CD1c-positive myeloid dendritic cell (primary cell): ENCODE results near the gene TGM4.

Source experiments
- DNase-seq: peaks from one replicate; pipeline ENCODE4 v3.0.0-alpha.2; 2016; ENCODE audit errors: extremely low spot score

Gene TGM4

DNA sequence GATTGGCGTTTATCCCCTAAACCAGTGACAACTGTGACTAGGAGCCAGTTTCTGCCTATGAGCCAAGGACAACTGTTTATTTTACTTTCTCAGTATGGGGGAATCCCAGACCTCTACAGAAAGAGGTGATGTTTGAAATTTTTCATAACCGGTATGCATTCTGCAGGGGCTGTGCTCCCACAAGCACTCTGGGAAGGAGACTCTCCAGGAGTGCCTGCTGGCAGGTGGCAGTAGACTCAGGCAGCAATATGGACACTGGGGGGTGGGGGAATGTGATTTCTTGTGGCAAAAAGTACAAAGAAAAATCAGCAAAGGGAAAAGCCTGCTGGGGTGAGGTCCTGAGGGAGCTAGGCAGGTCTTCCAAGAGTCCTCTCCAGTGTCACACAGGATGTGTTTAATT, 5.9 kb downstream of the TGM4 start:
- DNase-seq, result no peak

DNA sequence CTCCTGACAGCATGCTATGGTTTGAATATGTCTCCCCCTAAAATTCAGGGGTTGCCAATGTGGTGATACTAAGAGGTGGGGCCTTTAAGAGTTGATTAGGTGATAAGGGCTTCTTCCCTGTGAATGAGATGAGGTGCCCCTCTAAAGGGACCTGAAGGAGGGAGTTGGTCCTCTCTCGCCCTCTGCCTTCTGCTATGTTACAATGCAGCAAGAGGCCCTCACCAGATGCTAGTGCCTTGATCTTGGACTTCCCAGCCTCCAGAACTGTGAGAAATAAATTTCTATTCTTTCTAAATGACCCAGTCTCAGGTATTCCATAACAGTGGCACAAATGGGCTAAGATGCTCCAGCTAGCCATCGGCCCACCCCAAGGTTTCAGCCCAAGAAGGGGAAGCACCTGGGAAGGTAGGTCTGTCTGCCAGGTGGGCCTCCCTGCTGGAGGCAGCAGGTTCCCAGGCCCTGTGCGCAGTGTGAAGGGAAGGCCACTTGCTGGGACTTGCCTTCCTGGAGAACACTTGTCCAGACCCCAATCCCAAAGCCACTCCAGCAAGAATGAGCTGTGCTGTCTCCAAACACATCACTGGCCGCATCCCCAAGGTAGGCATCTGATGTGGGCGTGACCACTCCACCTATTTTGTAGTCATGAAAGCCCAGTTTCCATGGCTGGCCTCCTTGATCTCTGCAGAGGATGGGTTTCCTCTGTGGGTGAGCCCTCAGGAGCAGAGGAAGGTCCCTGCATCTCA, 9.0 kb downstream of the TGM4 start:
- DNase-seq, result no peak

DNA sequence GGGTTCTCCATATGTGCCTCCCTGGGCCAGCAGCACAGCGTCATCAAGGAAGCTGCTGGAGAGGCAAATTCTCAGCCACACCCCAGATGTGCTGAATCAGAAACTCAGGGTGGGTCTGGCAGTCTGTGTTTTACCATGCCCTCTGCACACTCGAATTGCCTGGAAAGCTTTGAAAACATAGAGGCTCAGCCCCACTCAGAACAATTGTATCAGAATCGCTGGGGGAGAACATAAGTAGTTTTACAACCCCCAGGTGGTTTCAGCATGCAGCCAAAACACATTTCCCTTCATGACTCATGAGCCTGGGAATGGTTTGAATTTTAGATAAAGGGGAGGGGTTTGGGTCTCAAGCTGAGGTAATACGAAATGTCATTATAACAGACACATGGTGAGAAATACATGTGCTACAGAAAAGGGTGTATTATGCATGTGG, 9.6 kb downstream of the TGM4 start:
- no peak for DNase-seq

DNA sequence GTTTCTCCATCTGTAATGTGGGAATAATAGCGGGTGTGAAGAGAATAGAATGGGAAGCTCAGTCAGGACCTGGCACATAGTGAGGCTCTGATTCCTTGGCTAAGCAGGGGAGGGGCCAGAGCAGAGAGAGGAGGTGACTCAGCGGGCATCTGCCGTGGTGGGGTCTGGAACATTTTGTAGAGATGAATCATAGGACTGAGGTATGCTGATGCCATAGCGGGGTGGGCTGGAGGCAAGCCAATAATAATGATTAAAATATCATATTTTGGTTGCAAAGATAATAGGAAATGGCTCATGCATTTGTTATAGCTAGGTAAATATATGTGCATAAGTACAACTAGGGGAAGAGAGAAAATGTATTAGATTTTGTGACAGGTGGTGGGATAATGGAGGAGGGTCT, 11.2 kb downstream of the TGM4 start:
- DNase-seq, result no peak

DNA sequence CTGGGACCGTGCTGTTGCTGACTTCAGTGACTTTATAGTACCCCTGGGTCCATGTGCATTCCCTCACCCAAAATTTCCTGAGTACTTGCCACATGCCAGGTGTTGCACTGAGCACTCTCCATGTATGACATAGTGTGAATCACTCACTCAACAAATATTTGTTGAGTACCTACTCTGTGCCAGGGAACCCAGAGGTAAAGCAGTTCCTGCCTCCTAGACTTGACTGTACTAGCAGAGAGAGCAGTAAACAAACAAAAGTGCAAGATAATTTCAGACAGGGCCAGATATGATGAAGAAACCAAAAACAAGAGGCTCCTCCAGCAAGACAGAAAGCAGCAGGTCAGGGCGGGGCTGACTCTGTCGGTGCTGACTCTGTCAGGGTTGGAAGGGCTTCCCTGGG, 12.2 kb downstream of the TGM4 start:
- no peak for DNase-seq

DNA sequence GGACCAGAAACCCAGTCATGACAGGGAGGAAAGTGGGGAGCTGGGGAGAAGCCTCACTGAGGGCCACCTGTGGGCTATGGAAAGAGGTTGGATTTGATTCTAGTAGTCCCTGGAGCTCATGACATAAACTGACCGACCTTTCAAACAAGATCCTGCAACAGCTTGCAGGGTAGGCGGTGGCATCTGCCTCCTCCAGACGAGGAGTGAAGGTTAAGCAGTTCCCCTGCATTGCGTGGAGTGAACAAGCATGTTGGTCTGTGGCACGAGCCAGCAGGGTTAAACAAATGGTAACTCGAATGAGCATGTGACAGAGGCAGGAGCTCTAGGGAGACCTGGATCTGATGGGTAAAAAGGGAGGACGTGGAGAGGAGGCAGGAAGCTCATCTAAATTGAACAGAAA, 12.7 kb downstream of the TGM4 start:
- DNase-seq, result no peak

GRCh38 chr3:44890258-44890657, 15.8 kb downstream of the TGM4 start:
- no peak for DNase-seq

DNA sequence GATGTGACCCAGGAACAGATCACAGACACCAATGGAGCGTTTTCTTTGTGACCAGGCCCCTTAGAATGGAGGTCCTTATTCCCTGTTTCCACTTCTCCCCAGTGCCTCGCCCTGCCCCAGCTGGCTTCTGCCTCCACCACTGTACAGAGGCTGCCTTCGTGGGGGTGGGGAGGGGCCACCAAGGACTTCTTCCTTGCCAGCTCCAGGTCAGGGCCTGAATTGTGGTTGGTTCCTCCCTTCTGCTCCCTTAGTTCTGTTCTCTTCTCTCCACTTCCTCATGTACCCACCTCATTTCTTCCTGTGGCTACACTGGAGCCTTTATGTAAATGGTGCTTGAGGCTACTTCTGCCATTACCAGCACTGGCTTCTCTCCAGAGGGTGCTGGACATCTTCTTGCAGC, 16.4 kb downstream of the TGM4 start:
- DNase-seq, result no peak

- no peak for DNase-seq
Measured at GRCh38 chr3:44892689-44893088, 18.3 kb downstream of the TGM4 start.

- no peak for DNase-seq
Measured at GRCh38 chr3:44893097-44893496, 18.7 kb downstream of the TGM4 start.

- DNase-seq, result no peak
Measured at GRCh38 chr3:44894485-44894884, 20.1 kb downstream of the TGM4 start.

DNA sequence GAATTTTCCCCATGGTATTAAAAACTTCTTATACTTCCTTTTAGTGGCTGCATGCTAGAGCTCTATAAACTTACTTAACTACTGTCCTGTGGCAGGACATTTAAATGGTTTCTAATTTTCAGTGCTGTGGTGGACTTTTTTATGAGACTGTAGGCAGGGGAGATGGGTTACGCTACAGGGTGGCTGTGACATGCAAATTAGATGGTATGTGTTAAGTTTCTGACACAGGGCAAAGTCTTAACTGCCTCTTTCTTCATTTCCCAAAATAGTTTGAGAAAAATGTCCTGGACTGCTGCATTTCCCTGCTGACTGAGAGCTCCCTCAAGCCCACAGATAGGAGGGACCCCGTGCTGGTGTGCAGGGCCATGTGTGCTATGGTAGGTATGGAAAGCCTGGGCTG, 22.0 kb downstream of the TGM4 start:
- DNase-seq, result no peak

DNA sequence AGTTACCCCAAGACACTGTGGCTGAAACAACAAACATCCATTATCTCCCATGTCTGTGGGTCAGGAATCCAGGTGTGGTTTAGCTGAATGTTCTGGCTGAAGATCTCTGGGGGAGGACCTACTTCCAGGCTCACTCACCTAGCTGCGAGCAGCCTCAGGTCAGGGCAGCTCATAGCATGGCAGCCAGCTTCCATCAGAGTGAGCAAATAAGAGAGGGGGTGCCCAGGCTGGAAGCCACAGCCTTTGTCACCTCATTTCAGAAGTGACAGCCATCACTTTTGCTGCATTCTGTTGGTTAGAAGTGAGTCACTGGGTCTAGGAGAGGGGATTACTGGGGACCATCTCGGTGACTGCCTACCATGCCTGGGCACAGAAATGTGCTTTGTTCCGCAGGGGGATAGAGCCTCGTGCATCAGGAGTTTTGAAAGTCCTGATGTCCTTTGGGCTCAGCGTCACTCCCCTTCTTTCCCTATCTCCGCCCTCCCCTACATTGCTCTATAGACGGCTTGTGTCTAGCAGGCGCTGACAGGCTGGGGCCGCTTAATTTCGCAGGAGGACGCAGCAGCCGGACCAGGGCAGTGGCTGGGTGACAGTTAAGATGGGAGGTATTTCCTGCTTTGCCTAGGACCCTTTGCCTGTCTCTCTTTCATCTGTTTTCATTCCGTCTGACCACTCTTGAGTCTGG, 25.4 kb downstream of the TGM4 start:
- DNase-seq, result no peak

- no peak for DNase-seq
Measured at GRCh38 chr3:44902628-44903027, 28.2 kb downstream of the TGM4 start.

DNA sequence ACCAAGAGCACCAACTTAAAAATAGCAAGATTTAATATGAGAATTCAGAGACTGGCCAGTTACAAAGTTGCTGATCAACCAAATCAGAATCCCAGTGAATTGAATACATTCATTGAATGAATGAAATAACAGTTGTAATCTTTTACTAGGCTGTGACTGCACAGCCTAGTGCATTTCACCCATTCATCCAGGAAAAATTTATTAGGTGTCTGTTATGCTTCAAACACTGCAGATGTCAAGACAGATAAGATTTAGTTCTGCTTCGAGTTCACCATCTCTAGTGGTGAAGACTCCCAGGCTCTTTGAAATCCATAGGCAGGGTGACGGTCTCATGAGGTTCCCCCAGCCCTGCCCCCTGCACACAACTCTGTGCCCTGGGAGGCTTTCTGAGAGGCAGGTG, 28.9 kb downstream of the TGM4 start:
- DNase-seq, result no peak

- no peak for DNase-seq
Measured at GRCh38 chr3:44903751-44904150, 29.3 kb downstream of the TGM4 start.

DNA sequence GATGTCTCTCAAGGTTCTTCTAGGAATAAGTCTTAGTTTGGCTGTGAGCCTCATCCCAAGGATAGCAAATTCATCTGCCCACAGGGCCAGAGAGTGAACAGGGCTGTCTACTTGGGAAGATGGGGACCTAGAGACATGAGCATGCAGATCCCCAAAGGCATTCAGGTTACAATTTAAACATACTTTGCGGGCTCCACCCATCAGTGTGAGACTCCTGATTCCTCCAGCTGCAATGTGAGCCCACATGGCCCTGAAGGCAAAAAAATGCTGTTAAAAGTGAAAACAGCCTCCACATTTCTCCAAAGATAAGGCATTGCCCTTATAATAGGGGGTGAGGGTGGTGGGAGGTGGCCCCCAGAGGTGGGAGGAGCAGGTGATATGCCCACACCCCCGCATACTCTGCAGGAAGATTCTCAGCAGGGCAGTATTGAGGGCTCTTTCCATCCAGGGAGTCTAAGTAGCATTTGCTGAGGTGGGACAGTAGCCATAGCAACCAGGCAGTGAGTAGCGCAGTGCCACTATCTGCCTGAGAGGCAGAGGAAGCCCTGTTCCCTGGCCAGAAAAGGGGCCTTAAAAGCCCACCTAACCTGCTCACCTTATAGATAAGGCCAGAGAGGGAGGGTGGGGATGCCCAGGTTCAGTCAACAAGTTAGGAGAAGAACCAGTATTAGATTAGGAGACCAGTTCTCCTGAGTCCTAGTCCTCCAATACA, 31.2 kb downstream of the TGM4 start:
- no peak for DNase-seq

DNA sequence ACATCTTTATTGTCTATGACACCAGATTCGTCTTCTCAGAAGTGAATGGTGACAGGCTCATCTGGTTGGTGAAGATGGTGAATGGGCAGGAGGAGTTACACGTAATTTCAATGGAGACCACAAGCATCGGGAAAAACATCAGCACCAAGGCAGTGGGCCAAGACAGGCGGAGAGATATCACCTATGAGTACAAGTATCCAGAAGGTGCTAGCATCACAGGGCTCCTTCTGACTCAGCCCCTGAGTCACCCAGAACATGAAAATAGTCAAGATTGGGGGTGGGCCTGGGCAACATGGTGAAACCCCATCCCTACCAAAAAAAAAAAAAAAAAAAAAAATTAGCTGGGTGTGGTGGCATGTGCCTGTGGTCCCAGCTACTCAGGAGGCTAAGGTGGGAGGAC, 32.6 kb downstream of the TGM4 start:
- DNase-seq, result no peak

DNA sequence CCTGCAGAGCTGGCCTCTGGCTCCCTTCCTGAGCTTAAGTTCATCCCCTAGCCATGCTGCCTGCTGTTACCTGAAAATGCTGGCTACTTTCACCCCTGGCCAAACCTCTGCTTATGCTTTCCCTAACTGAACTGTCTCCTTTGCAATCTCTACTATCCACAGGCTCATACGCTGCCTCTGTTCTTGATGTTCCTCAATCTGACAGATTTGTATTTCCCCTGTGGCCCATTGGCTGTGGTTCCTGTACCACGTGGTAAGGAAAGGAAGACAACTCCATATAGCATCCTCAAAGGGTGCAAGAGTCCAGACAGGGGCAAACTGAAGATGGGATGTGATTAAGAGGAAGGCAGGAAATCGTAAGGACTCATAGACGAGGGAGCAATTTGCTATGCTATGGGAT, 33.2 kb downstream of the TGM4 start:
- no peak for DNase-seq

GRCh38 chr3:44909063-44909462, 34.7 kb downstream of the TGM4 start:
- DNase-seq, result no peak

- DNase-seq, result no peak
Measured at GRCh38 chr3:44910693-44911092, 36.3 kb downstream of the TGM4 start.

DNA sequence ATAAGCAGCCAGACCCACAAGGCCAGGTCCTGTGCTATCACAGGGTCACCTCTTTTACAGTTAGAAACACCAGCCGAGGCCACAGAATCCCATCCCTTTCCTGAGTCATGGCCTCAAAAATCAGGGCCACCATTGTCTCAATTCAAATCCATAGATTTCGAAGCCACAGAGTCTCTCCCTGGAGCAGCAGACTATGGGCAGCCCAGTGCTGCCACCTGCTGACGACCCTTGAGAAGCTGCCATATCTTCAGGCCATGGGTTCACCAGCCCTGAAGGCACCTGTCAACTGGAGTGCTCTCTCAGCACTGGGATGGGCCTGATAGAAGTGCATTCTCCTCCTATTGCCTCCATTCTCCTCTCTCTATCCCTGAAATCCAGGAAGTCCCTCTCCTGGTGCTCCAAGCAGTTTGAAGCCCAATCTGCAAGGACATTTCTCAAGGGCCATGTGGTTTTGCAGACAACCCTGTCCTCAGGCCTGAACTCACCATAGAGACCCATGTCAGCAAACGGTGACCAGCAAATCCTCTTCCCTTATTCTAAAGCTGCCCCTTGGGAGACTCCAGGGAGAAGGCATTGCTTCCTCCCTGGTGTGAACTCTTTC, 39.6 kb downstream of the TGM4 start:
- DNase-seq, result peak; percentile 67

DNA sequence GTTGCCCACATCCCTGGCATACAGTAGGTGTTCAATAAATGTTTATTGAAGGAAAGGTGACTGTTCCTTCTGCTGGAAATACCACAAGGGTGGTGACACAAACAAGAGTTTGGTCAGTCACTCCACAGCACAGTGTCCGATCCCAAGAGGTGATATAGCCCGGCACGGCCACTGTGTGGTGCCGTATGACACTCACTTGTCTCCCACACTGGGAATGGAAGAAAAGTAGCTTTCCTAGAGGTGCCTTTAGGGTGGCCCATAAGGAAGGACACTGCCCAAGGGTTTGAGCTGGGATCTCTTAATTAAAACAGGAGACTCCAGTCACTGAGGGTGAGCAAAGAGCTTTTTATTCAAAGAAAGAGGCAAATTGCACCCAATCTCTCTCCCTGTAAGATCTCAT, 40.5 kb downstream of the TGM4 start:
- no peak for DNase-seq
